GOT3 (cell line): ENCODE measurements around the gene NRG2.

Source experiments
- DNase-seq: peaks from one replicate; lab custom pipeline; 2025; ENCODE audit warnings: mixed read lengths; lab: John Stamatoyannopoulos, UW

NRG2 gene

GRCh38 chr5:139838381-139839197 lies 204.5 kb downstream of the NRG2 start:
- DNase-seq: no peak

- no peak for DNase-seq
Measured at GRCh38 chr5:139837711-139838380, 205.3 kb downstream of the NRG2 start.

GRCh38 chr5:139836469-139837208 lies 206.5 kb downstream of the NRG2 start:
- no peak for DNase-seq

GRCh38 chr5:139835656-139836055 lies 207.4 kb downstream of the NRG2 start:
- no peak for DNase-seq

GRCh38 chr5:139833525-139833924 lies 209.6 kb downstream of the NRG2 start:
- DNase-seq: no peak

- DNase-seq: no peak
Measured at GRCh38 chr5:139831624-139832023, 211.5 kb downstream of the NRG2 start.

GRCh38 chr5:139829471-139829870 lies 213.6 kb downstream of the NRG2 start:
- DNase-seq: no peak

GRCh38 chr5:139828207-139828895 lies 214.7 kb downstream of the NRG2 start:
- DNase-seq: no peak

GRCh38 chr5:139825690-139826089 lies 217.4 kb downstream of the NRG2 start:
- no peak for DNase-seq

GRCh38 chr5:139823757-139824355 lies 219.2 kb downstream of the NRG2 start:
- no peak for DNase-seq

GRCh38 chr5:139822553-139823425 lies 220.3 kb downstream of the NRG2 start:
- DNase-seq: no peak

GRCh38 chr5:139821806-139822552 lies 221.1 kb downstream of the NRG2 start:
- DNase-seq: no peak

- no peak for DNase-seq
Measured at GRCh38 chr5:139820606-139821005, 222.5 kb downstream of the NRG2 start.

- no peak for DNase-seq
Measured at GRCh38 chr5:139820130-139820529, 223.0 kb downstream of the NRG2 start.

GRCh38 chr5:139817970-139818369 lies 225.1 kb downstream of the NRG2 start:
- no peak for DNase-seq

GRCh38 chr5:139817362-139817761 lies 225.7 kb downstream of the NRG2 start:
- no peak for DNase-seq

- DNase-seq: no peak
Measured at GRCh38 chr5:139816566-139816965, 226.5 kb downstream of the NRG2 start.

- DNase-seq: no peak
Measured at GRCh38 chr5:139814704-139815280, 228.3 kb downstream of the NRG2 start.

- DNase-seq: no peak
Measured at GRCh38 chr5:139814191-139814601, 228.9 kb downstream of the NRG2 start.
